ENCODE data around the gene PLSCR4. TPM values are rescaled to one million over a fixed set of nuclear protein-coding genes. Genes with fewer than 3 reads are reported as not detected.

Gene PLSCR4
- total RNA-seq, 1 experiment from 2014 or later, result 3.5 TPM

GRCh38 chr3:146145642-146146041 is 105.3 kb downstream of the PLSCR4 start:
- Histone ChIP-seq H3K36me3 (ENCODE audit: control insufficient read depth, insufficient read depth, low read length) (no peaks in the 10 kb centered on the region), H3K9me3 (ENCODE audit: control insufficient read depth, insufficient read depth, low read depth, low read length) (no peaks in the 10 kb centered on the region), H3K4me1 (ENCODE audit: control insufficient read depth, insufficient read depth, low read length) (peaks cover 22% of the 10 kb centered on the region), H3K27me3 (ENCODE audit: control insufficient read depth, insufficient read depth, low read length) (no peaks in the 10 kb centered on the region), H3K27ac (ENCODE audit: low read length) (no peak overlapping the region), H3K4me3 (ENCODE audit: low read depth in 2 of 2, low read length in 2 of 2) (no peak overlapping the region)
- BruUV-seq (replicated peaks), result no TSS peak
- no peak for DNase-seq (ENCODE audit: low read depth, low spot score)
- in situ Hi-C loops (cut with HindIII; ENCODE audit: low pct_unique_long_range_greater_than_20kb, low sequenced_read_pairs) (no loop called here), intact Hi-C loops (cut with micrococcal nuclease; ENCODE audit: unreplicated experiment) (no loop called here)
- no peak for ATAC-seq
- ChIA-PET CTCF (no interaction called here), POLR2A (no interaction called here)
- TF ChIP-seq REST (IDR thresholded peaks at IDR 0.05; ENCODE audit: insufficient read depth in 1 of 2, low read depth in 2 of 2, low read length in 1 of 2) (no peak), CTCF (IDR thresholded peaks at IDR 0.05) (no peak), POLR2AphosphoS5 (IDR thresholded peaks at IDR 0.05; ENCODE audit: low read depth, low read length) (no peak), TCF7L2 (IDR thresholded peaks at IDR 0.05; ENCODE audit: low read depth, low read length) (no peak), SIN3A (IDR thresholded peaks at IDR 0.05; ENCODE audit: borderline replicate concordance, insufficient read depth, low read depth, low read length) (no peak)

- Histone ChIP-seq H3K4me1 (ENCODE audit: control insufficient read depth, insufficient read depth, low read length) (peaks cover 13% of the 10 kb centered on the region; the same call in 1 of the 2 replicates), H3K4me3 (ENCODE audit: low read depth in 2 of 2, low read length in 2 of 2) (no peak overlapping the region), H3K27ac (ENCODE audit: low read length) (no peak overlapping the region), H3K9me3 (ENCODE audit: control insufficient read depth, insufficient read depth, low read depth, low read length) (no peaks in the 10 kb centered on the region), H3K27me3 (ENCODE audit: control insufficient read depth, insufficient read depth, low read length) (no peaks in the 10 kb centered on the region), H3K36me3 (ENCODE audit: control insufficient read depth, insufficient read depth, low read length) (no peaks in the 10 kb centered on the region)
- no TSS peak for BruUV-seq (replicated peaks)
- ChIA-PET POLR2A (no interaction called here), CTCF (no interaction called here)
- ATAC-seq, result peak; percentile 54; the same call in 1 of the 2 replicates
- intact Hi-C loops (cut with micrococcal nuclease; ENCODE audit: unreplicated experiment), result no loop called here
- in situ Hi-C loops (cut with HindIII; ENCODE audit: low pct_unique_long_range_greater_than_20kb, low sequenced_read_pairs), result no loop called here
- DNase-seq (ENCODE audit: low read depth, low spot score), result no peak
- no peak for TF ChIP-seq CTCF (IDR thresholded peaks at IDR 0.05)
- TF ChIP-seq SIN3A (IDR thresholded peaks at IDR 0.05; ENCODE audit: borderline replicate concordance, insufficient read depth, low read depth, low read length), result no peak
- TF ChIP-seq POLR2AphosphoS5 (IDR thresholded peaks at IDR 0.05; ENCODE audit: low read depth, low read length), result no peak
- no peak for TF ChIP-seq REST (IDR thresholded peaks at IDR 0.05; ENCODE audit: insufficient read depth in 1 of 2, low read depth in 2 of 2, low read length in 1 of 2)
- TF ChIP-seq TCF7L2 (IDR thresholded peaks at IDR 0.05; ENCODE audit: low read depth, low read length), result no peak
Measured at GRCh38 chr3:146142757-146143156, 108.1 kb downstream of the PLSCR4 start.

Other genes starting within 250 kb of the PLSCR4 start
- gene PLOD2, start 89.9 kb downstream of the PLSCR4 start, total RNA-seq (2021; ENCODE audit: unreplicated experiment), result 158 TPM
- 0.54 TPM for gene PLSCR2, start 218.5 kb upstream of the PLSCR4 start, total RNA-seq (2021; ENCODE audit: unreplicated experiment)